NB4 (cell line): ENCODE results near the gene CSTPP1.

Source experiments
- MYC ChIP-seq: IDR thresholded peaks from 2 replicates; pipeline ENCODE4 v1.6.1; 2011; ENCODE audit warnings: low read depth, low read length
- TF ChIP-seq, protein P1 (sequence below): IDR thresholded peaks from one replicate; pipeline ENCODE4 v1.5.1; 2012; ENCODE audit warnings: low read depth, low read length

DNA sequence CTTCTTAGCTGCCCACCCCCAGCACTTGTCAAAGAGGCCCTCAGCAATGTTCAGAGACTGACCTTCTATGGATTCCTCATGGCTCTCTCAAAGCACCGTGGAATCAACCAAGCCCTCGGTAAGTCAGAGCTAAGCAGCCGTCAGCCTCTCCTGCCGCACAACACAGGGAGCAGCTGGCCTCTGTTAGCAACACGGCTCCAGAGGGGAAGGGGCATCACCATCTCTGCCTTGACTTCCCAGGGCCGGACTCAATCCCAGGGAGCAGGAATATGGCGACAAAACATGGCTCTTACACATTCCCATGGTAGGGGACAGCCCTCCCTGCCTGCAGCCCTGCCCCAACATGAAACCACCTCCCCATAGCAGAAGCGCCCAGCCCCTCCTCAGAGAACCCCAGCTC is 221.2 kb downstream of the CSTPP1 start:
- TF ChIP-seq MYC: no peak
- TF ChIP-seq, protein P1, sequence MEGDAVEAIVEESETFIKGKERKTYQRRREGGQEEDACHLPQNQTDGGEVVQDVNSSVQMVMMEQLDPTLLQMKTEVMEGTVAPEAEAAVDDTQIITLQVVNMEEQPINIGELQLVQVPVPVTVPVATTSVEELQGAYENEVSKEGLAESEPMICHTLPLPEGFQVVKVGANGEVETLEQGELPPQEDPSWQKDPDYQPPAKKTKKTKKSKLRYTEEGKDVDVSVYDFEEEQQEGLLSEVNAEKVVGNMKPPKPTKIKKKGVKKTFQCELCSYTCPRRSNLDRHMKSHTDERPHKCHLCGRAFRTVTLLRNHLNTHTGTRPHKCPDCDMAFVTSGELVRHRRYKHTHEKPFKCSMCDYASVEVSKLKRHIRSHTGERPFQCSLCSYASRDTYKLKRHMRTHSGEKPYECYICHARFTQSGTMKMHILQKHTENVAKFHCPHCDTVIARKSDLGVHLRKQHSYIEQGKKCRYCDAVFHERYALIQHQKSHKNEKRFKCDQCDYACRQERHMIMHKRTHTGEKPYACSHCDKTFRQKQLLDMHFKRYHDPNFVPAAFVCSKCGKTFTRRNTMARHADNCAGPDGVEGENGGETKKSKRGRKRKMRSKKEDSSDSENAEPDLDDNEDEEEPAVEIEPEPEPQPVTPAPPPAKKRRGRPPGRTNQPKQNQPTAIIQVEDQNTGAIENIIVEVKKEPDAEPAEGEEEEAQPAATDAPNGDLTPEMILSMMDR: no peak
